ENCODE results near the gene HGF.

GRCh38 chr7:81655271-81655670, 114.6 kb downstream of the HGF start:
- no peak for TF ChIP-seq CTCF (IDR thresholded peaks at IDR 0.05; ENCODE audit: insufficient read depth, low read depth, low read length)
- no peak for TF ChIP-seq EZH2 (IDR thresholded peaks at IDR 0.05; ENCODE audit: insufficient read depth, low read length)
